Lower lobe of right lung (tissue), 2 donors: ENCODE data around the gene RALGPS2. TPM values are rescaled to one million over a fixed set of nuclear protein-coding genes. Genes with fewer than 3 reads are reported as not detected.

ENCODE experiments used
- ATAC-seq, 2 donors: fragments of 200-7000 bp; cut with Tn5 transposase; one replicate each; pipeline ENCODE4 v1.9.1; 2020 to 2022; ENCODE audit warnings: mild to moderate bottlenecking in 2 of 2, moderate library complexity in 2 of 2
- DNase-seq: peaks from one replicate; pipeline ENCODE4 v3.0.0-alpha.2; 2020
- H3K27ac ChIP-seq: fragments of 200-600 bp; one replicate; pipeline ENCODE4 v1.8.0; 2022
- H3K27me3 ChIP-seq: fragments of 200-600 bp; one replicate; pipeline ENCODE4 v1.8.0; 2022; ENCODE audit warnings: low read depth
- H3K36me3 ChIP-seq: fragments of 200-600 bp; one replicate; pipeline ENCODE4 v1.8.0; 2022; ENCODE audit warnings: mild to moderate bottlenecking
- H3K4me1 ChIP-seq: fragments of 200-600 bp; one replicate; pipeline ENCODE4 v1.8.0; 2022
- H3K4me3 ChIP-seq: fragments of 200-600 bp; one replicate; pipeline ENCODE4 v1.8.0; 2022; ENCODE audit warnings: mild to moderate bottlenecking
- H3K9me3 ChIP-seq: fragments of 200-600 bp; one replicate; pipeline ENCODE4 v1.8.0; 2022
- intact Hi-C: fragments of 100-400 bp; cut with DNase I; formaldehyde crosslinking; loops from one replicate; pipeline ENCODE4 v1.11.0; 2022
- total RNA-seq: library from RNA; stranded (reverse); fragmentation: NEBNext Ultra II Directional; extraction: Animal tissue kit (Norgen Biotek cat#: 25700); gene quantifications from one replicate; pipeline ENCODE4 v1.2.1, GENCODE V29; 2021
- TF ChIP-seq, protein P1 (sequence below): fragments of 200-600 bp; IDR thresholded peaks from one replicate; pipeline ENCODE4 v1.8.0; 2022; ENCODE audit warnings: antibody characterized with exemption, mild to moderate bottlenecking
- donor health status: DM: no; HTN: yes; CAD: no; lungs with severe emphysema.

Gene RALGPS2
- total RNA-seq, 1 donor from 2014 or later: 7.5 TPM

DNA sequence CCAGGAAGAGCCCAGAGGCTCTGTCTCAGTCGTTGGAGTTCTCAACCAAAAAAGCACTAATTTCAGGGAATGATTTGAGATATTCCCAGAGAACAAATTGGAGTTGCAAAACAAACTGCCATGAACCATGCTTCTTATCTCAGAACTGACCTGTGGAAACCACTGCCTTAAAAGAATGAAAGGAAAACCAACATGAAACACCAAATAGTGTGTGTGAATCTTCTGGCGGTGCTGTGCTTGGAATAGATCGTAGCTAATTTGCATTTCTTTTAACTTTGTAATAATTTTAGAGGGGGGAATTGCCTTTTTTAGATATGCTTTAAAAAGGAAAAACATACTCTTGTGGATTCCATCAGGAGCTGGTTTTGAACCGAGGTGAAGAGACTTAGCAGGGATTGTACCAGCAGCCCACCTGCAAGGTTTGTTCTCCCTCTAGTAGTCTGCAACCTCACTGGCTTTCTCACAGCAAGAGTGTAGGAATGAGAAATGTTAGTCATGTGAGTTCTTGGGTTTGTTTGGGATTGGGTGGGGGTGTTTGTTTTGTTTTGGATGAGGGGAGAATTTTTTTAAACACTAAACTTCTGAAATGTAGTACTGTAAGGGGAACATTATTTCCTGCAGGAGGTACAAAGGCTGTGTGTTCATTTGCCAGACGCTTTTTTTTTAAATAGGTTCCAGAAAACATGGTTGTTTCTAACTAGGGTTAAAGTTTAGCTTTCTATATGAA lies 191.6 kb downstream of the RALGPS2 start:
- intact Hi-C loops: no loop called here
- H3K4me3 ChIP-seq: no peak overlapping the region
- H3K27me3 ChIP-seq: no peaks in the 10 kb centered on the region
- TF ChIP-seq, protein P1, sequence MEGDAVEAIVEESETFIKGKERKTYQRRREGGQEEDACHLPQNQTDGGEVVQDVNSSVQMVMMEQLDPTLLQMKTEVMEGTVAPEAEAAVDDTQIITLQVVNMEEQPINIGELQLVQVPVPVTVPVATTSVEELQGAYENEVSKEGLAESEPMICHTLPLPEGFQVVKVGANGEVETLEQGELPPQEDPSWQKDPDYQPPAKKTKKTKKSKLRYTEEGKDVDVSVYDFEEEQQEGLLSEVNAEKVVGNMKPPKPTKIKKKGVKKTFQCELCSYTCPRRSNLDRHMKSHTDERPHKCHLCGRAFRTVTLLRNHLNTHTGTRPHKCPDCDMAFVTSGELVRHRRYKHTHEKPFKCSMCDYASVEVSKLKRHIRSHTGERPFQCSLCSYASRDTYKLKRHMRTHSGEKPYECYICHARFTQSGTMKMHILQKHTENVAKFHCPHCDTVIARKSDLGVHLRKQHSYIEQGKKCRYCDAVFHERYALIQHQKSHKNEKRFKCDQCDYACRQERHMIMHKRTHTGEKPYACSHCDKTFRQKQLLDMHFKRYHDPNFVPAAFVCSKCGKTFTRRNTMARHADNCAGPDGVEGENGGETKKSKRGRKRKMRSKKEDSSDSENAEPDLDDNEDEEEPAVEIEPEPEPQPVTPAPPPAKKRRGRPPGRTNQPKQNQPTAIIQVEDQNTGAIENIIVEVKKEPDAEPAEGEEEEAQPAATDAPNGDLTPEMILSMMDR: no peak
- no peak for ATAC-seq
- DNase-seq: no peak
- H3K27ac ChIP-seq: no peak overlapping the region
- peaks cover 7% of the 10 kb centered on the region for H3K36me3 ChIP-seq
- H3K4me1 ChIP-seq: no peaks in the 10 kb centered on the region
- no peaks in the 10 kb centered on the region for H3K9me3 ChIP-seq

DNA sequence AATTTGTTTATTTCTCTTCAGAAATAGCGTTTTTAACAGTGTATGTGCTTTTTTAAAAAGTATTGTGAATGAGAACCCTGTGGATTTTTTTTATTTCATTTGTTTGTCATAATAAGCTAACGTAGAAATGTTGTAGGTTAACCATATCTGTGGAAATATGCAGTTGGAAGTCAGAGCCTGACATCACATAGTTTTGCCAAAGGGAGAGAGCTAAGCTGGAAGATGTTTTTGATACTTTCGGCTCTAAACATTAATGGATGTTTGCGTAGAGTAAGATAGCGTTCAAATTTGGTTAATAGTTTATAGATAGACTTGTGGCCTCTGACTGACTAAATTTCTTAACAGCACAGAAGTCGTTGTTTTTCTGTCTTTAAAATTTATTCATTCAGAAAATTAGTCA lies 193.3 kb downstream of the RALGPS2 start:
- H3K4me1 ChIP-seq: no peaks in the 10 kb centered on the region
- TF ChIP-seq, protein P1: no peak
- H3K9me3 ChIP-seq: no peaks in the 10 kb centered on the region
- peaks cover 7% of the 10 kb centered on the region for H3K36me3 ChIP-seq
- DNase-seq (no peak), ATAC-seq (no peak)
- H3K4me3 ChIP-seq: no peak overlapping the region
- intact Hi-C loops: no loop called here
- H3K27me3 ChIP-seq: no peaks in the 10 kb centered on the region
- H3K27ac ChIP-seq: no peak overlapping the region

DNA sequence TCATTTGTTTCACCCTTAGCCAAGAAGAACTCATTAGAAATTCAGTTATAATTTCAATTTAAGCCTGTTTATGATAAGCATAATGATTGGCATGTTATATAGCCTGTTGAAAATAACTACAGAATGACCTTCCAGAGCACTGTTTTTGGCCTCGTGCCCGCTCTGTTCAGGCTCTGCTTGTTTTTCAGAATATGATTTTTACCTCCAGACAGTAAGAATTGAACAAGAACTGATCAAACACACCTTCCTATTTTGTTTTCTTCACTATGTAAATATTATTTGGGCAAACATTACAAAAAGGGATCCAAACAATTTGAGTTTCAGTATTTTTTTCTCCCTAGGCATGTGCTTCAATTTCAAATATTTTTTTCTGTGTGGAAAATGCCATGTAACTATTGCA lies 193.9 kb downstream of the RALGPS2 start:
- Histone ChIP-seq H3K9me3 (no peaks in the 10 kb centered on the region), H3K36me3 (peaks cover 7% of the 10 kb centered on the region), H3K27me3 (no peaks in the 10 kb centered on the region), H3K4me3 (no peak overlapping the region), H3K27ac (no peak overlapping the region), H3K4me1 (no peaks in the 10 kb centered on the region)
- no peak for DNase-seq
- intact Hi-C loops: no loop called here
- ATAC-seq: no peak
- TF ChIP-seq, protein P1: no peak

DNA sequence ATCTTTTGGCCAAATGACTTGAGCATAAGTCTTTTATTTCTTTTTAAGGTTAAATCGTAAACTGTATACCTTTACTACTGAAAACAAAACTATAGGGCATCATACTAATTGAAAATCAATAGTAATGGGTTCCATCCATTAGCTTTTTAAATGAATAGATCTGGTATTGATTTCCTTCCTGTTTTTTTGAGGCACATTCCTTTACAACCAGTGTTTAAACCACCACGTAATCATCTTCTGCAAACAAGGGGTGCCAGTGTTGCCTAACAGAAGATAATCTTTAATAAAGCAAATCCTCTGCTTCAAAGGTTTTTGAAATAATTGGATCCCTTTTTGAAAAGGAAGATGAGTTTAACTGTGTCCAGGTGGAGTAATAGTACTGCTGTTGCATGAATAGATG lies 194.5 kb downstream of the RALGPS2 start:
- ATAC-seq (no peak), DNase-seq (no peak)
- peaks cover 7% of the 10 kb centered on the region for H3K36me3 ChIP-seq
- H3K9me3 ChIP-seq: peaks cover 2% of the 10 kb centered on the region
- no peak overlapping the region for H3K4me3 ChIP-seq
- H3K4me1 ChIP-seq: no peaks in the 10 kb centered on the region
- TF ChIP-seq, protein P1: no peak
- no peak overlapping the region for H3K27ac ChIP-seq
- intact Hi-C loops: no loop called here
- H3K27me3 ChIP-seq: no peaks in the 10 kb centered on the region

DNA sequence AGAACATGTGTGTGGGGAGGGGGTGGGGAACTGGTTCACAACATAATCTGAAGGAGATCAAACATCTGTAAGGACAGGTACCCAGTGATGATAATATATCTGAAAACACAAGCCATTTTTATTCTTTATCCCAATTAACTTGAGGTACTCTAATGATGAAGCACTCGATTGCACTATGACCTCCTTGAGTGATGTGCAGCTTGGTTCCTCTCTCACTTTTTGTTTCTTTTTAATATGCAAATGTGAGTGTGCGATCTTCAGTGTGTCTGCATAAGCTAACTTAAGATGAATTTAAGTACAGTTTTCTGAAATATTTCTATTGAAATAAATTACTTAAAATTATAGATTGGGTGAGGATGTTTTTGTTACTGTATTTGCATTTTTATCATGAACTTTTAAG lies 196.5 kb downstream of the RALGPS2 start:
- TF ChIP-seq, protein P1: no peak
- intact Hi-C loops: no loop called here
- ATAC-seq (no peak), DNase-seq (no peak)
- Histone ChIP-seq H3K36me3 (peaks cover 4% of the 10 kb centered on the region), H3K27me3 (no peaks in the 10 kb centered on the region), H3K4me1 (no peaks in the 10 kb centered on the region), H3K9me3 (peaks cover 7% of the 10 kb centered on the region), H3K4me3 (no peak overlapping the region), H3K27ac (no peak overlapping the region)
